Right atrium auricular region (tissue), 2 donors: ENCODE results near the gene TAS2R3. TPM values are rescaled to one million over a fixed set of nuclear protein-coding genes. Genes with fewer than 3 reads are reported as not detected.
A peak's percentile ranks its signal among the peaks of the same experiment; 100 is the strongest.
"Not testable (repeated sequence)": the region's sequence is repeated elsewhere in the genome, so short reads cannot be mapped to it uniquely, and the experiment has no call there.

Source experiments
- DNase-seq: peaks from one replicate; pipeline ENCODE4 v3.0.0-alpha.2; 2019; ENCODE audit warnings: low spot score
- H3K27ac ChIP-seq, 2 donors: fragments of 200-600 bp; sonication (generic); 1 replicate in 1 of 2; 2 replicates in 1 of 2; pipeline ENCODE4 v1.5.1; 2016 to 2019
- H3K27me3 ChIP-seq, 2 donors: fragments of 200-600 bp; sonication (generic); one replicate each; pipeline versions ENCODE4 v1.5.1 to v1.6.0; 2017 to 2019
- H3K36me3 ChIP-seq: fragments of 200-600 bp; sonication (generic); one replicate; pipeline ENCODE4 v1.5.1; 2016
- H3K4me1 ChIP-seq, 2 donors: fragments of 200-600 bp; sonication (generic); one replicate each; pipeline versions ENCODE4 v1.5.1 to v1.6.0; 2017 to 2019
- H3K4me3 ChIP-seq, 2 donors: fragments of 200-600 bp; sonication (generic); 1 replicate in 1 of 2; 2 replicates in 1 of 2; pipeline ENCODE4 v1.5.1; 2017 to 2019; ENCODE audit warnings: mild to moderate bottlenecking in 1 of 2, moderate library complexity in 1 of 2
- H3K9me3 ChIP-seq, 2 donors: fragments of 200-600 bp; sonication (generic); one replicate each; pipeline ENCODE4 v1.5.1; 2019
- CTCF ChIP-seq, 2 donors: fragments of 200-600 bp; sonication (generic); IDR thresholded peaks; one replicate each; pipeline ENCODE4 v1.5.1; 2019; ENCODE audit warnings: antibody characterized with exemption in 2 of 2
- total RNA-seq, 2 donors: library from RNA; depleted of rRNA; stranded (reverse); fragments of >200 nt; gene quantifications; one replicate each; pipeline ENCODE4 v1.1.0, GENCODE V29; 2016

TAS2R3 gene
- total RNA-seq, 2 donors from 2014 or later, result not detected

DNA sequence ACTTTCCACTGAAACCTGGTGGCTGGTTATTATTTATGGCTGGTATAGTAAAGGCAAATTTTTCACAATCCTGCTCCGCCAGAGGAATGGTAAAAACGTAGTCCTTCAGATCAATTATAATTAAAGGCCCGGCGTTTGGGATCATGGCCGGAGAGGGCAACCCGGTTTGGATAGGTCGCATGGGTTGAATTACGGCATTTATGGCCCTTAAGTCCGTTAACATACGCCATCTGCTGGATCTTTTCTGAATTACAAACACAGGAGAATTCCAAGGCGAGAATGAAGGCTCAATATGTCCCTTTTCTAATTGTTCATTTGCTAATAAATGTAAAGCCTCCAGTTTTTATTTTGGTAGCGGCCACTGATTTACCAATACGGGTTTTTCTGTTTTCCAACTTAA, 11.3 kb upstream of the TAS2R3 start:
- Histone ChIP-seq H3K27ac (no peak overlapping the region), H3K4me1 (no peaks in the 10 kb centered on the region), H3K36me3 (peaks cover 64% of the 10 kb centered on the region), H3K4me3 (no peak overlapping the region), H3K9me3 (peaks cover 0 to 21% of the 10 kb centered on the region in 2 donors), H3K27me3 (no peaks in the 10 kb centered on the region)
- no peak for TF ChIP-seq CTCF (IDR thresholded peaks at IDR 0.05)
- DNase-seq, result no peak

DNA sequence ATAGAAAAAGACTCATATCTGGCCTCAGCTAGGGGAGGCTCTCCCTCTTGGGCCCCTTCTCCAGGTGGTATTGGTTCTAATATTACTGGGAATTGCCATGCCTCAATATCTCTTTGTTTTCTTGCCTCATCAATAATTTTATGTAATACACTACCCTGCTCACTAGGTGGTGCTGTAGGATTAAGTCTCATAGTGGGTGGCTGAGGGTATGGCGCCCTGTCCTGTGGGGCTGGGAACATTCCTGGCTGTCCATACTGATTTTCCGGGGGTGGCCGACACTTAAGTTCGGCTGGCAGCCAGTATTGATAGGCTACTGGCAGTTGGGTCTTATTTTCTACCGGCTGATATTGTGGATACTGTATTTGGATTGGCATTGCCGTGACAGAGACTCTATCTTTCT, 9.0 kb upstream of the TAS2R3 start:
- Histone ChIP-seq H3K4me3 (no peak overlapping the region), H3K9me3 (peaks cover 0 to 21% of the 10 kb centered on the region in 2 donors), H3K27ac (no peak overlapping the region), H3K27me3 (no peaks in the 10 kb centered on the region), H3K36me3 (peaks cover 50% of the 10 kb centered on the region), H3K4me1 (no peaks in the 10 kb centered on the region)
- peak in 1 of 2 donors; percentile 45 for TF ChIP-seq CTCF (IDR thresholded peaks at IDR 0.05)
- no peak for DNase-seq

DNA sequence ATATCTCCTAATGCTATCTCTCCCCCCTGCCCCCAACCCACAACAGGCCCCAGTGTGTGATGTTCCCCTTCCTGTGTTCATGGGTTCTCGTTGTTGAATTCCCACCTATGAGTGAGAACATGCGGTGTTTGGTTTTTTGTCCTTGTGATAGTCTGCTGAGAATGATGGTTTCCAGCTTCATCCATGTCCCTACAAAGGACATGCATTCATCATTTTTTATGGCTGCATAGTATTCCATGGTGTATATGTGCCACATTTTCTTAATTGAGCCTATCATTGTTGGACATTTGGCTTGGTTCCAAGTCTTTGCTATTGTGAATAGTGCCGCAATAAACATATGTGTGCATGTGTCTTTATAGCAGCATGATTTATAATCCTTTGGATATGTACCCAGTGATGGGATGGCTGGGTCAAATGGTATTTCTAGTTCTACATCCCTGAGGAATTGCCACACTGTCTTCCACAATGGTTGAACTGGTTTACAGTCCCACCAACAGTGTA, 6.2 kb downstream of the TAS2R3 start:
- H3K9me3 ChIP-seq, H3K36me3 ChIP-seq, DNase-seq, H3K27ac ChIP-seq, H3K4me1 ChIP-seq, H3K4me3 ChIP-seq, H3K27me3 ChIP-seq: not testable (repeated sequence)

GRCh38 chr7:141776374-141776773, 12.5 kb downstream of the TAS2R3 start, which contains the start of gene TAS2R4:
TSS of gene TAS2R4 (plus strand) at chr7:141776674. CDS start at chr7:141778489, 1,815 bp downstream.
- no peak for TF ChIP-seq CTCF (IDR thresholded peaks at IDR 0.05)
- no peak for DNase-seq
- no peak within 1 kb of the TSS for H3K27ac ChIP-seq
- H3K36me3 ChIP-seq, result peaks cover 9% of the 10 kb centered on the region
- no peaks in the 10 kb centered on the region for H3K4me1 ChIP-seq
- H3K27me3 ChIP-seq, result no peaks in the 10 kb centered on the region
- H3K9me3 ChIP-seq, result peaks cover 0 to 4% of the 10 kb centered on the region in 2 donors
- no peak within 1 kb of the TSS for H3K4me3 ChIP-seq

DNA sequence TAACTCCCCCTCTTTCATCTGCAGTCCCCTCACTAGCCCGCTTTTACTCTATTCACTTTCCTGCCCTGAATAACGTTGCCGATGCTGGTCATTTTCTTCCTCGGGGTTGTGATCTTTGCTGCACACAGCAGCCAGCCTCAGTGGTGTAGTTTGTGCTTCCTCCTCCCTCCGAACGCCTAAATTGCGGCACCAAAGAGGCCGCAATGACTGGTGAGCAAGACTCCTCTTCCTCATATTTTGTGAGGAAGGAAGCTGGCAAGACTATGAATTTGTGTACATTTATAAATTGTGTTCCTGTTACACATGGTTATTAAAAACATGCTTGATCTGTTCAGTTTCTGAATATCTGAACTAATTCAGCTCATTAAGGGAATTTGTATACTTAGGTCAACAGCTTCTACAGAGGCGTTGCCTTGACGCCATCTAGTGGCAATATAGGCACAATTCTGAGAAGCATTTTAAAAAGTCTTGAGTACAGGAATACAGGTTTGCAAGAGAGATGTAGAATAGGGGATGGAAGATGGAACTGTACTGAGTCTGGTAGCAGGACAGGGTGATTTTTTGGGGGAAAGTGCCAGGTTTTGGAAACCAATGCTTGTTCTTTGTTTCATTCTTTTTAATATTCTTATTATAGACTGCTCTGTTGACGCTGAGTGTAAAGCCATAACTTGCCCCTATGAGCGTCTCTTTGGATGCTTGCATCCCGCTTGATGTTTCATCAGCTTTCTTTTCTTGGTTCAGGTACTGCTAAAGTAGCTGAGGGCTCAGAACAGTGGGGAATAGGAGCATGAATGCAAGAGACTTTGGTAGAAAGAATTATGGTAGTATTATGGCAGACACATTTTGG, 22.0 kb downstream of the TAS2R3 start:
- peak; percentile 33 to 75 for TF ChIP-seq CTCF (IDR thresholded peaks at IDR 0.05)
- Histone ChIP-seq H3K36me3 (no peaks in the 10 kb centered on the region), H3K9me3 (no peaks in the 10 kb centered on the region), H3K4me1 (no peaks in the 10 kb centered on the region), H3K4me3 (no peak overlapping the region), H3K27me3 (no peaks in the 10 kb centered on the region), H3K27ac (no peak overlapping the region)
- no peak for DNase-seq

GRCh38 chr7:141788296-141788695, 24.4 kb downstream of the TAS2R3 start:
- Histone ChIP-seq H3K27ac (no peak overlapping the region), H3K4me1 (no peaks in the 10 kb centered on the region), H3K9me3 (no peaks in the 10 kb centered on the region), H3K27me3 (no peaks in the 10 kb centered on the region), H3K4me3 (no peak overlapping the region), H3K36me3 (no peaks in the 10 kb centered on the region)
- no peak for DNase-seq
- TF ChIP-seq CTCF (IDR thresholded peaks at IDR 0.05), result no peak
